BLaER1 (cell line): ENCODE results near the gene NUDT8.
A peak's percentile ranks its signal among the peaks of the same experiment; 100 is the strongest.
"Not testable (repeated sequence)": the region's sequence is repeated elsewhere in the genome, so short reads cannot be mapped to it uniquely, and the experiment has no call there.

ENCODE experiments used
- H3K27ac ChIP-seq: shearing (Covaris generic); formaldehyde crosslinking; 2 replicates; pipeline ENCODE4 v1.8.1; 2022
- H3K27me3 ChIP-seq: shearing (Covaris generic); formaldehyde crosslinking; 2 replicates; pipeline ENCODE4 v1.8.1; 2022
- H3K36me3 ChIP-seq: shearing (Covaris generic); formaldehyde crosslinking; 2 replicates; pipeline ENCODE4 v1.8.1; 2022
- H3K4me1 ChIP-seq: shearing (Covaris generic); formaldehyde crosslinking; 2 replicates; pipeline ENCODE4 v1.8.1; 2022
- H3K4me2 ChIP-seq: shearing (Covaris generic); formaldehyde crosslinking; 2 replicates; pipeline ENCODE4 v1.8.1; 2022
- H3K4me3 ChIP-seq: shearing (Covaris generic); formaldehyde crosslinking; 2 replicates; pipeline ENCODE4 v1.8.1; 2022
- H3K9ac ChIP-seq: shearing (Covaris generic); formaldehyde crosslinking; 2 replicates; pipeline ENCODE4 v1.8.1; 2022
- H3K9me3 ChIP-seq: shearing (Covaris generic); formaldehyde crosslinking; 2 replicates; pipeline ENCODE4 v1.8.1; 2022
- H4K20me1 ChIP-seq: shearing (Covaris generic); formaldehyde crosslinking; 2 replicates; pipeline ENCODE4 v1.8.1; 2022
- Cebpa-rat ChIP-seq: shearing (Covaris generic); IDR thresholded peaks from 2 replicates; pipeline ENCODE4 v1.8.1; 2022

NUDT8 gene

DNA sequence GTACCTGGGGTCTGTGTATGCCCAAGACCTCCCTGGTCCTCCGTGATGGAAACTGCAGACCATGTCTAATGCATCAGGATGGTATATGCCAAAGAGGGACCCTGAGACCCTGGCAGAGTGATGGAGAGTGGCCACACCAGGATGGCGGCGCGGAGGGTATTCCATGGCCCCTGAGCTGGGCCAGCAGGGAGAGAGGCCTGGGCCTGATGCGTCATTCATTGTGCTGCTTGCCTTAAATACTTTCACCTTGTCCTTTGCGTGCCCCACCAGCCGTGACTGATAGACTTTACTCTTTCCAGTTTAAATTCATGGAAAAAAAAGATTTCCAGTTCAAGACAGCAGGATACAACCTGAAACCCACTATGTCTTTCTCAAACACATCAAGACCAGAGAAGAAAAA is 28.6 kb downstream of the NUDT8 start:
- peaks cover 7% of the 10 kb centered on the region; the same call in 1 of the 2 replicates for H3K27me3 ChIP-seq
- H3K4me3 ChIP-seq, result no peak overlapping the region
- H3K27ac ChIP-seq, result no peak overlapping the region
- H3K4me1 ChIP-seq, result peaks cover 26% of the 10 kb centered on the region
- peaks cover 28% of the 10 kb centered on the region for H3K9me3 ChIP-seq
- no peaks in the 10 kb centered on the region for H3K36me3 ChIP-seq
- TF ChIP-seq Cebpa-rat, result no peak
- peak overlapping the region; percentile 53; the same call in 1 of the 2 replicates for H3K4me2 ChIP-seq
- H4K20me1 ChIP-seq, result no peaks in the 10 kb centered on the region
- H3K9ac ChIP-seq, result no peak overlapping the region

- H3K4me3 ChIP-seq, result no peak overlapping the region
- H3K27ac ChIP-seq, result no peak overlapping the region
- no peaks in the 10 kb centered on the region for H4K20me1 ChIP-seq
- H3K4me1 ChIP-seq, result peaks cover 20% of the 10 kb centered on the region
- H3K9ac ChIP-seq, result no peak overlapping the region
- no peaks in the 10 kb centered on the region for H3K36me3 ChIP-seq
- no peak for TF ChIP-seq Cebpa-rat
- peaks cover 7% of the 10 kb centered on the region; the same call in 1 of the 2 replicates for H3K27me3 ChIP-seq
- H3K4me2 ChIP-seq, result peak overlapping the region; percentile 53
- H3K9me3 ChIP-seq, result peaks cover 30% of the 10 kb centered on the region
Measured at GRCh38 chr11:67600324-67601029, 29.3 kb downstream of the NUDT8 start.

DNA sequence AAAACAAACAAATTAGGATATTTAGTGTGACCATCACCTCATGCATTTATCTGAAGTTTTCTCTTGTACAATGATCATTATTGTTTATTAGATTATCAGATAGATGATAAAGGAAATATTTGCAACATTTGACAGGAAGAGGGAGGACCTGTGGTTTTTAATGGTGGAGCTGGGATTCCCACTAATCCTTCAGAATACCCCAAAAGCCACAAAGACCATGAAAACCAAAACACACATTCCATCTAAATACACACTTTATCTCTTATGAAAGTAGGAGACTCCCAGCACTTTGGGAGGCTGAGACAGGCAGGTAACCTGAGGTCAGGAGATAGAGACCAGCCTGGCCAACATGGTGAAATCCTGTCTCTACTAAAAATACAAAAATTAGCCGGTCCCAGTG is 30.6 kb downstream of the NUDT8 start:
- Histone ChIP-seq H3K27ac (no peak overlapping the region), H3K9me3 (peaks cover 30% of the 10 kb centered on the region), H3K36me3 (no peaks in the 10 kb centered on the region), H3K4me1 (peaks cover 15% of the 10 kb centered on the region), H3K27me3 (no peaks in the 10 kb centered on the region), H3K4me2 (no peak overlapping the region), H3K9ac (no peak overlapping the region), H3K4me3 (no peak overlapping the region), H4K20me1 (no peaks in the 10 kb centered on the region)
- no peak for TF ChIP-seq Cebpa-rat

- H3K36me3 ChIP-seq, H3K27ac ChIP-seq, H3K9ac ChIP-seq, H4K20me1 ChIP-seq, H3K4me3 ChIP-seq, H3K27me3 ChIP-seq, H3K4me2 ChIP-seq: not testable (repeated sequence)
- Histone ChIP-seq H3K9me3 (peaks cover 30% of the 10 kb centered on the region), H3K4me1 (peaks cover 15% of the 10 kb centered on the region)
Measured at GRCh38 chr11:67597963-67598362, 31.8 kb downstream of the NUDT8 start.

- H3K4me2 ChIP-seq, H3K27ac ChIP-seq, H4K20me1 ChIP-seq, H3K36me3 ChIP-seq, H3K9ac ChIP-seq, H3K27me3 ChIP-seq, H3K4me3 ChIP-seq: not testable (repeated sequence)
- Histone ChIP-seq H3K9me3 (peaks cover 30% of the 10 kb centered on the region), H3K4me1 (peaks cover 15% of the 10 kb centered on the region)
Measured at GRCh38 chr11:67597458-67597857, 32.3 kb downstream of the NUDT8 start.

DNA sequence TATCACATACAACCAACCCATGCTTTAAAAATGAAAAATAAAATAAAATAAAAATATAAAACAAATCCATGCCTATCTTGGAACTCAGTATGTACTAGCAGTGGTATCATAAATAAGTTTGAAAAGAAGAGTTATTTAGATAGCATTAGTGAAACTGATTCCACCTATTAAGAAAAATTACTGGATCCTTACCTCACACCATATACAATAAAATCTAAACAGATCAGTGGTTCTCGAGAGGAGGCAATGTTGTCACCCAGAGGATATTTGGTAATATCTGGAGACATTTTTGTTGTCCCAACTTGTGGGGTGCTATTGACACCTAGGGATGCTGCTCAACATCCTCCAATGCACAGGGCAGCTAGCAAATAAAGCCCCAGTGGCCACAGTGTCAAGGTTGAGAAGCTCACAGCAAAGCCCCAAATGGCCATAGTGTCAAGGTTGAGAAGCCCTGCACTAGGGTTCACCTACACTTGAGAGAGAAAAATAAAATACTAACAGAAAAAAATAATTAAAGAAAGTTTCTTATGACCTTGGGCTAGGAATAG is 32.9 kb downstream of the NUDT8 start:
- Histone ChIP-seq H3K27ac (no peak overlapping the region), H3K4me2 (no peak overlapping the region), H3K4me3 (no peak overlapping the region), H4K20me1 (no peaks in the 10 kb centered on the region), H3K36me3 (no peaks in the 10 kb centered on the region), H3K4me1 (peaks cover 15% of the 10 kb centered on the region), H3K9me3 (peaks cover 30% of the 10 kb centered on the region), H3K27me3 (no peaks in the 10 kb centered on the region), H3K9ac (no peak overlapping the region)
- TF ChIP-seq Cebpa-rat, result no peak

- H3K9me3 ChIP-seq, result peaks cover 28% of the 10 kb centered on the region
- no peak overlapping the region for H3K9ac ChIP-seq
- no peak overlapping the region for H3K27ac ChIP-seq
- H3K27me3 ChIP-seq, result no peaks in the 10 kb centered on the region
- no peaks in the 10 kb centered on the region for H4K20me1 ChIP-seq
- H3K4me1 ChIP-seq, result no peaks in the 10 kb centered on the region
- peaks cover under 1% of the 10 kb centered on the region; the same call in 1 of the 2 replicates for H3K36me3 ChIP-seq
- TF ChIP-seq Cebpa-rat, result no peak
- H3K4me2 ChIP-seq, result no peak overlapping the region
- H3K4me3 ChIP-seq, result no peak overlapping the region
Measured at GRCh38 chr11:67594480-67594879, 35.3 kb downstream of the NUDT8 start.

GRCh38 chr11:67593565-67593905 is 36.2 kb downstream of the NUDT8 start:
- Histone ChIP-seq H3K4me2 (no peak overlapping the region), H3K27ac (no peak overlapping the region), H3K4me1 (peaks cover 6% of the 10 kb centered on the region), H4K20me1 (no peaks in the 10 kb centered on the region), H3K36me3 (peaks cover 10% of the 10 kb centered on the region), H3K4me3 (no peak overlapping the region), H3K27me3 (no peaks in the 10 kb centered on the region), H3K9ac (no peak overlapping the region), H3K9me3 (peaks cover 20% of the 10 kb centered on the region)
- TF ChIP-seq Cebpa-rat, result no peak

DNA sequence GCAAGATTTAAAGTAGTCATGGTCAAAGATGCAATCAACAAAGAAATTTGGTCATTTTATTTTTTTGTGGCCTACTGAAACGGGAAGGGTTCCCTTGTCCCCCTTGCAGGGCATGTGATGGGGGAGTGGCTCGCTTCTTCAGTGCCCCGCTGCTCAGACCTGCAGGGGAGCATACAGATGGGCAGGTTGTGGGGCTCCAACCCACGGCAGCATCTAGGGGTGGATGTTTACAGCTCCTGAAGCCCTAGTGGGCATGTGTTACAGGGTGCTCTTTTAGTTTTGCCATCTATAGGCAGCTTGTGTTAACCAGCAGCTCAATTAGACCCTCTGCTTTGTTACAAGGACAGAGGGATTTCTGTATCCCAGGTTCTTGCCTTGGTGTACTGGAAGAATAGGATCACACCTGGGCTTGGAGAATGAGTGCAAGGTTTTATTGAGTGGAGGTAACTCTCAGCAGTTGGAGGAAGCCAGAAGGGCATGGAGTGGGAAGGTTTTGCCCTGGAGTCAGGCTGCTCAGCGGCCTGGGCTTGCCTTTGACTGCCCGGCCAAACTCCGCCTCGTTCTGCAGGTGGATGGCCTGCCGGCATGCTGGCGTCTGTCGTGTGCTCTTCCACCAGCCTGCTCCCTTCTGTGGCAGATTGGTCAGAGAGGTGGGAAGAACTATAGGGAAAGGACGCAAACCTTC is 36.7 kb downstream of the NUDT8 start:
- peaks cover 15% of the 10 kb centered on the region for H3K9me3 ChIP-seq
- no peak overlapping the region for H3K4me2 ChIP-seq
- peaks cover 11% of the 10 kb centered on the region for H3K4me1 ChIP-seq
- no peaks in the 10 kb centered on the region for H3K27me3 ChIP-seq
- no peak for TF ChIP-seq Cebpa-rat
- H3K9ac ChIP-seq, result no peak overlapping the region
- H3K36me3 ChIP-seq, result peaks cover 15% of the 10 kb centered on the region
- H3K4me3 ChIP-seq, result no peak overlapping the region
- H3K27ac ChIP-seq, result no peak overlapping the region
- H4K20me1 ChIP-seq, result 0 out of 2 replicates have a peak, but pooled peaks cover 4% of the 10 kb centered on the region

DNA sequence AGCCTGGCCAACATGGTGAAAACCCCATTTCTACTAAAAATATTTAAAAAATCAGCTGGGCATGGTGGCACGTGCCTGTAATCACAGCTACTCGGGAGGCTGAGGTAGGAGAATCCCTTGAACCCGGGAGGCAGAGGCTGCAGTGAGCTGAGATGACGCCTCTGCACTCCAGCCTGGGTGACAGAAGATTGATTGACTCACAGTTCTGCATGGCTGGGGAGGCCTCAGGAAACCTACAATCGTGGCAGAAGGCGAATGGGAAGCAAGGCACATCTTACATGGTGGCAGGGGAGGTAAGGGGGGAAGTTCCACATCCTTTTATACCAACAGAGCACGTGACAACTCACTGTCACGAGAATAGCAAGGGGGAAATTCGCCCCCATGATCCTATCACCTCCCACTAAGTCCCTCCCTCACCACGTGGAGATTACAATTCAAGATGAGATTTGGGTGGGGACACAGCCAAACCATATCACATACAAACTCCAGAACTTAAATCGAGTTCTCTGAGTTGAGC is 40.8 kb downstream of the NUDT8 start:
- peaks cover 41% of the 10 kb centered on the region for H4K20me1 ChIP-seq
- not testable (repeated sequence) for H3K9ac ChIP-seq

More for the DNA sequence above, 40.8 kb downstream of the NUDT8 start:
- H3K27me3 ChIP-seq, H3K4me3 ChIP-seq, H3K27ac ChIP-seq, H3K9me3 ChIP-seq: not testable (repeated sequence)
- Histone ChIP-seq H3K36me3 (peaks cover 51% of the 10 kb centered on the region), H3K4me2 (peak overlapping the region; percentile 30), H3K4me1 (peaks cover 49% of the 10 kb centered on the region)
